Hematopoietic multipotent progenitor cell treated with erythropoietin and hydrocortisone succinate and interleukin-3 and kit ligand, for 17 days (in vitro differentiated cells): Measurements from ENCODE around the gene SBF2.
"Not testable (repeated sequence)": the region's sequence is repeated elsewhere in the genome, so short reads cannot be mapped to it uniquely, and the experiment has no call there.

ENCODE experiments used
- DNase-seq: peaks from one replicate; pipeline ENCODE4 v3.0.0-alpha.2; 2015; ENCODE audit warnings: low spot score

SBF2 gene

GRCh38 chr11:10064828-10065227, 229.2 kb downstream of the SBF2 start:
- DNase-seq: no peak

- DNase-seq: no peak
Observed at GRCh38 chr11:10058356-10058755, 235.7 kb downstream of the SBF2 start.

GRCh38 chr11:10051868-10052586, 242.0 kb downstream of the SBF2 start:
- DNase-seq: no peak

GRCh38 chr11:10050561-10050960, 243.5 kb downstream of the SBF2 start:
- no peak for DNase-seq

- no peak for DNase-seq
Observed at GRCh38 chr11:10049756-10050155, 244.3 kb downstream of the SBF2 start.

- DNase-seq: no peak
Observed at GRCh38 chr11:10048350-10048749, 245.7 kb downstream of the SBF2 start.

- no peak for DNase-seq
Observed at GRCh38 chr11:10044618-10045017, 249.4 kb downstream of the SBF2 start.

GRCh38 chr11:10042699-10043098, 251.3 kb downstream of the SBF2 start:
- DNase-seq: no peak

GRCh38 chr11:10041748-10042446, 252.1 kb downstream of the SBF2 start:
- DNase-seq: no peak

- no peak for DNase-seq
Observed at GRCh38 chr11:10041332-10041731, 252.7 kb downstream of the SBF2 start.

GRCh38 chr11:10038521-10039302, 255.3 kb downstream of the SBF2 start:
- DNase-seq: no peak

- DNase-seq: not testable (repeated sequence)
Observed at GRCh38 chr11:10035932-10036331, 258.1 kb downstream of the SBF2 start.

GRCh38 chr11:10032935-10033334, 261.1 kb downstream of the SBF2 start:
- DNase-seq: no peak

GRCh38 chr11:10030122-10030490, 263.9 kb downstream of the SBF2 start:
- DNase-seq: no peak

- DNase-seq: no peak
Observed at GRCh38 chr11:10029386-10030121, 264.5 kb downstream of the SBF2 start.

GRCh38 chr11:10026514-10026913, 267.5 kb downstream of the SBF2 start:
- DNase-seq: no peak

GRCh38 chr11:10023212-10023611, 270.8 kb downstream of the SBF2 start:
- DNase-seq: no peak

- DNase-seq: no peak
Observed at GRCh38 chr11:10022764-10023163, 271.3 kb downstream of the SBF2 start.

- DNase-seq: no peak
Observed at GRCh38 chr11:10021563-10021962, 272.5 kb downstream of the SBF2 start.

GRCh38 chr11:10019906-10020682, 273.9 kb downstream of the SBF2 start:
- no peak for DNase-seq

GRCh38 chr11:10017911-10018310, 276.1 kb downstream of the SBF2 start:
- no peak for DNase-seq
